K562 (cell line): Measurements from ENCODE around the gene SIRT7. TPM values are rescaled to one million over a fixed set of nuclear protein-coding genes. Genes with fewer than 3 reads are reported as not detected.

Experiments
- RERE ChIP-seq: sonication (generic); formaldehyde crosslinking; IDR thresholded peaks from 2 replicates; pipeline ENCODE4 v1.8.0; 2023; ENCODE audit warnings: missing genetic modification reagents, mild to moderate bottlenecking, borderline replicate concordance
- polyA plus RNA-seq, 8 experiments: library from polyadenylated mRNA; depleted of rRNA in 4 of 8; stranded (reverse) in 5 of 8; unstranded in 3 of 8; fragments of >200 nt; fragmentation: Nextera tagmentation in 2 of 8; fragmentation: Illumina TruSeq in 1 of 8; extraction: Ambion mirVana in 2 of 8; extraction: Trizol in 1 of 8; gene quantifications; 2 replicates each; pipeline versions ENCODE4 v1.2.1 to v1.2.3, GENCODE V29; 2011 to 2014; ENCODE audit warnings: inconsistent platforms in 1 of 8, missing spikeins in 1 of 8
- total RNA-seq, 7 experiments: library from RNA; depleted of rRNA in 6 of 7; stranded (reverse); fragments of >200 nt in 6 of 7; fragmentation: Illumina TruSeq in 2 of 7; extraction: Trizol in 2 of 7; gene quantifications; 2 replicates each; pipeline versions ENCODE4 v1.2.1 to v1.2.3, GENCODE V29; 2011 to 2021; ENCODE audit warnings: low replicate concordance in 1 of 7

Gene SIRT7
- total and polyA plus RNA-seq, 9 of the 15 experiments (the other 6 are each of a cell fraction or from before 2014, with no cell fraction given) = 1.6 to 54.8 (median 20.3) TPM

- TF ChIP-seq RERE (CRISPR knock-in tag) = no peak
Measured at GRCh38 chr17:81863833-81864768, 53.9 kb downstream of the SIRT7 start (continued).
